GM06990 (cell line): Measurements from ENCODE around the gene LMF1.

Experiments used
- DNase-seq: peaks from one replicate; pipeline ENCODE4 v3.0.0-alpha.2; 2011; ENCODE audit not compliant: insufficient read length; ENCODE audit errors: extremely low read depth
- H3K27me3 ChIP-seq: replicated peaks from 2 replicates; pipeline ENCODE4 v1.6.0; 2011; ENCODE audit warnings: low read length; ENCODE audit not compliant: control insufficient read depth, insufficient read depth
- H3K36me3 ChIP-seq: 2 replicates; pipeline ENCODE4 v1.5.1; 2011; ENCODE audit warnings: low read length; ENCODE audit not compliant: control insufficient read depth, insufficient read depth
- H3K4me3 ChIP-seq: replicated peaks from 2 replicates; pipeline ENCODE4 v1.5.1; 2011; ENCODE audit warnings: low read depth, mild to moderate bottlenecking, control low read depth, low read length
- CTCF ChIP-seq: IDR thresholded peaks from 2 replicates; pipeline ENCODE4 v1.5.1; 2011; ENCODE audit warnings: low read length, control low read depth, mild to moderate bottlenecking, inconsistent platforms; ENCODE audit not compliant: insufficient read depth, poor library complexity, severe bottlenecking

Gene LMF1

GRCh38 chr16:930076-930475, 40.7 kb downstream of the LMF1 start:
- Histone ChIP-seq H3K27me3 (no peaks in the 10 kb centered on the region), H3K36me3 (no peaks in the 10 kb centered on the region), H3K4me3 (no peak overlapping the region)
- no peak for DNase-seq
- no peak for TF ChIP-seq CTCF

- H3K36me3 ChIP-seq: no peaks in the 10 kb centered on the region
- no peak for TF ChIP-seq CTCF
- no peak overlapping the region for H3K4me3 ChIP-seq
- DNase-seq: no peak
- H3K27me3 ChIP-seq: no peaks in the 10 kb centered on the region
Observed at GRCh38 chr16:929227-930073, 41.3 kb downstream of the LMF1 start.

- Histone ChIP-seq H3K27me3 (no peaks in the 10 kb centered on the region), H3K4me3 (no peak overlapping the region)
- no peak for TF ChIP-seq CTCF
Observed at GRCh38 chr16:928526-928925, 42.3 kb downstream of the LMF1 start.

GRCh38 chr16:927931-928330, 42.9 kb downstream of the LMF1 start:
- DNase-seq: no peak
- no peaks in the 10 kb centered on the region for H3K27me3 ChIP-seq
- H3K4me3 ChIP-seq: no peak overlapping the region
- H3K36me3 ChIP-seq: no peaks in the 10 kb centered on the region
- no peak for TF ChIP-seq CTCF

More at GRCh38 chr16:928526-928925, 42.3 kb downstream of the LMF1 start:
- no peak for DNase-seq
- H3K36me3 ChIP-seq: no peaks in the 10 kb centered on the region

GRCh38 chr16:927406-927805, 43.4 kb downstream of the LMF1 start:
- no peak for TF ChIP-seq CTCF
- no peak overlapping the region for H3K4me3 ChIP-seq
- H3K36me3 ChIP-seq: no peaks in the 10 kb centered on the region
- DNase-seq: no peak
- H3K27me3 ChIP-seq: no peaks in the 10 kb centered on the region
